SK-N-SH (cell line): ENCODE data around the gene USH1C. TPM values are rescaled to one million over a fixed set of nuclear protein-coding genes. Genes with fewer than 3 reads are reported as not detected.

Experiments
- CTCF ChIA-PET: fragments of 300-600, 350-600 bp; formaldehyde crosslinking; extraction: SDS; loops from one replicate; lab custom pipeline; 2021; lab: Yijun Ruan, JAX
- POLR2A ChIA-PET: fragments of 350-600 bp; sonication (Branson Sonifier 250); formaldehyde crosslinking; extraction: SDS; loops from one replicate; lab custom pipeline; 2020; ENCODE audit warnings: antibody characterized with exemption, inconsistent platforms; lab: Yijun Ruan, JAX
- DNase-seq: peaks from one replicate; pipeline ENCODE4 v3.0.0; 2012
- H2AFZ ChIP-seq: fragments of 200-600 bp; sonication (generic); 2 replicates; pipeline ENCODE4 v1.8.1; 2016; ENCODE audit warnings: antibody characterized with exemption, mild to moderate bottlenecking, low read depth
- H3F3A ChIP-seq: fragments of 200-600 bp; sonication (generic); replicated peaks from 2 replicates; pipeline ENCODE3; 2016; ENCODE audit warnings: antibody characterized with exemption, mild to moderate bottlenecking; ENCODE audit not compliant: insufficient read depth
- H3K27ac ChIP-seq, 2 experiments: fragments of 200-500 bp in 1 of 2; fragments of 200-600 bp in 1 of 2; sonication (Bioruptor generic) in 1 of 2; sonication (generic), shearing (Covaris generic) in 1 of 2; 2 replicates each; pipeline versions ENCODE4 v1.5.1 to v1.6.1; 2014 to 2016; ENCODE audit warnings: low read depth in 2 of 2, inconsistent platforms in 1 of 2, low read length in 1 of 2, mild to moderate bottlenecking in 1 of 2, mixed read lengths in 1 of 2
- H3K27me3 ChIP-seq: fragments of 200-600 bp; sonication (generic), shearing (Covaris generic); 2 replicates; pipeline ENCODE4 v1.6.1; 2016; ENCODE audit warnings: mixed run types; ENCODE audit not compliant: insufficient read depth
- H3K36me3 ChIP-seq, 2 experiments: fragments of 200-500 bp in 1 of 2; fragments of 200-600 bp in 1 of 2; sonication (Bioruptor generic) in 1 of 2; sonication (generic) in 1 of 2; replicated peaks in 1 of 2; 2 replicates each; pipeline versions ENCODE3 to v1.5.1; 2014 to 2016; ENCODE audit warnings: low read length in 1 of 2, mild to moderate bottlenecking in 1 of 2; ENCODE audit not compliant: insufficient read depth in 2 of 2, control insufficient read depth in 1 of 2
- H3K4me1 ChIP-seq, 2 experiments: fragments of 200-500 bp in 1 of 2; fragments of 200-600 bp in 1 of 2; sonication (Bioruptor generic) in 1 of 2; sonication (generic), shearing (Covaris generic) in 1 of 2; 2 replicates each; pipeline versions ENCODE4 v1.5.1 to v1.6.1; 2014 to 2016; ENCODE audit warnings: low read depth in 1 of 2, low read length in 1 of 2, mixed run types in 1 of 2; ENCODE audit not compliant: insufficient read depth in 2 of 2, control insufficient read depth in 1 of 2
- H3K4me2 ChIP-seq: fragments of 200-600 bp; sonication (generic), shearing (Covaris generic); 2 replicates; pipeline ENCODE4 v1.6.1; 2017; ENCODE audit warnings: mixed run types
- H3K4me3 ChIP-seq, 2 experiments: fragments of 200-500 bp in 1 of 2; fragments of 200-600 bp in 1 of 2; sonication (Bioruptor generic) in 1 of 2; sonication (generic), shearing (Covaris generic) in 1 of 2; 2 replicates each; pipeline versions ENCODE4 v1.5.1 to v1.8.1; 2014 to 2016; ENCODE audit warnings: low read depth in 2 of 2, inconsistent platforms in 1 of 2, low read length in 1 of 2, mild to moderate bottlenecking in 1 of 2, mixed read lengths in 1 of 2, moderate library complexity in 1 of 2
- H3K79me2 ChIP-seq: fragments of 200-600 bp; sonication (generic); 2 replicates; pipeline ENCODE4 v1.8.1; 2017; ENCODE audit warnings: mild to moderate bottlenecking; ENCODE audit not compliant: insufficient read depth
- H3K9ac ChIP-seq: fragments of 200-600 bp; sonication (generic); 2 replicates; pipeline ENCODE4 v1.6.1; 2017; ENCODE audit warnings: mixed run types
- H3K9me2 ChIP-seq: fragments of 200-600 bp; sonication (generic); 2 replicates; pipeline ENCODE4 v1.6.1; 2017; ENCODE audit warnings: mixed run types
- H3K9me3 ChIP-seq: fragments of 200-600 bp; sonication (generic); 2 replicates; pipeline ENCODE4 v1.6.1; 2017; ENCODE audit warnings: mixed run types, mild to moderate bottlenecking, moderate library complexity
- H4K20me1 ChIP-seq: fragments of 200-600 bp; sonication (generic); 2 replicates; pipeline ENCODE4 v1.6.1; 2017; ENCODE audit warnings: mild to moderate bottlenecking, mixed run types; ENCODE audit not compliant: insufficient read depth
- ELF1 ChIP-seq: IDR thresholded peaks from 2 replicates; pipeline ENCODE4 v1.4.0; 2012
- FOXJ3 ChIP-seq: sonication (generic); formaldehyde crosslinking; IDR thresholded peaks from 2 replicates; pipeline ENCODE4 v1.5.1; 2020; ENCODE audit warnings: mild to moderate bottlenecking, missing genetic modification reagents
- FOXM1 ChIP-seq: IDR thresholded peaks from 2 replicates; pipeline ENCODE4 v1.4.0; 2012; ENCODE audit warnings: low read depth, mild to moderate bottlenecking
- MEF2A ChIP-seq: IDR thresholded peaks from 2 replicates; pipeline ENCODE4 v1.4.0; 2012; ENCODE audit warnings: low read depth, borderline replicate concordance
- RAD21 ChIP-seq: IDR thresholded peaks from 2 replicates; pipeline ENCODE4 v1.6.1; 2012; ENCODE audit warnings: mild to moderate bottlenecking, low read length
- SIN3A ChIP-seq: IDR thresholded peaks from 2 replicates; pipeline ENCODE4 v1.6.1; 2012; ENCODE audit warnings: low read depth, mild to moderate bottlenecking, low read length, moderate library complexity, borderline replicate concordance
- TCF12 ChIP-seq: IDR thresholded peaks from 2 replicates; pipeline ENCODE4 v1.4.0; 2012
- WGBS: methylation state at CpG from one replicate; pipeline ENCODE4 v1.1.6; 2017; ENCODE audit warnings: low lambda C conversion rate; 5-methylcytosine and 5-hydroxymethylcytosine counted together
- polyA plus RNA-seq, 3 experiments: library from polyadenylated mRNA; depleted of rRNA; stranded (reverse); fragments of >200 nt; gene quantifications; 2 replicates each; pipeline ENCODE4 v1.2.3, GENCODE V29; 2012
- TF ChIP-seq, protein P1 (sequence below): fragments of 200-600 bp; sonication (generic); IDR thresholded peaks from 2 replicates; pipeline ENCODE4 v1.6.1; 2017; ENCODE audit warnings: antibody characterized with exemption, mild to moderate bottlenecking, moderate library complexity
- TF ChIP-seq, protein P2 (sequence below): IDR thresholded peaks from 2 replicates; pipeline ENCODE4 v1.4.0; 2012; ENCODE audit warnings: low read depth, borderline replicate concordance
- TF ChIP-seq, protein P3 (sequence below): IDR thresholded peaks from 2 replicates; pipeline ENCODE4 v1.6.1; 2012; ENCODE audit warnings: mild to moderate bottlenecking, low read depth, low read length, moderate library complexity
- TF ChIP-seq, protein P4 (sequence below): IDR thresholded peaks from 2 replicates; pipeline ENCODE4; 2012
- TF ChIP-seq, protein P5 (sequence below): IDR thresholded peaks from 2 replicates; pipeline ENCODE4 v1.4.0; 2012; ENCODE audit warnings: low read depth

Gene USH1C
- polyA plus RNA-seq, 1 of the 3 experiments (the other 2 are of a cell fraction): not detected

DNA sequence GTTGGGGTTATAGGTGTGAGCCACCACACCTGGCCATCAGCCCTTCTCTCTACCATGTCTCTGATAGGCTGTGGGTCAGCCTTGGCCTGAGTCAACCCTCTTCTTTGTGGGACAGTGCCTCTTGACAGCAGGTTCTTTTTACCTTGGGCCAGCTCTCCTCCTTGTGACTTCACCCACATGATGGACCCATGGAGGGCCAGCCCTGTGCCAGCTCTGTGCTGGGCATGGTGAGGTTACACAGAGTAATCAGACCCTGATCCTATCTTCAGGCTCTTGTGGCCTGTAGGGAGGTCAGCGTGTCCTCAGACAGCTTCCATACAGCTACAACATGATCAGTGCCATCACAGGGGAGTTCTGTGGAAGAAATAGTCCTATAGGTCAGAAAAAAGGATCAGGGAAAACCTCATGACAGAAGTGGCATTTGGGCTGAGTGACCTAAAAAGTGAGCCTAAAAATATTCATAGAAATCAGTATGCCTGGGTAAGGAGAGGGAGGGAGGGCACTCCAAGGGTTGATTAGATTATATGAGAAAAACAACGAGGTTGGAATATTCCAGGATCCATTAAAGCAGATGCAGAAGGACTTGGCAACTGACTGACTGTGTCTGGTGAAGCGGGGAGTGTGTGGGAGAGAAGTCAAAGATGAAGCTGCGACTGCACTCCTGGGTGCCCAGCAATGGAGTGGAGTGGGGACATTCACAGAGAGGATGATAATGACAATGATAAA is 19.9 kb upstream of the USH1C start (continued):
- TF ChIP-seq, protein P1, sequence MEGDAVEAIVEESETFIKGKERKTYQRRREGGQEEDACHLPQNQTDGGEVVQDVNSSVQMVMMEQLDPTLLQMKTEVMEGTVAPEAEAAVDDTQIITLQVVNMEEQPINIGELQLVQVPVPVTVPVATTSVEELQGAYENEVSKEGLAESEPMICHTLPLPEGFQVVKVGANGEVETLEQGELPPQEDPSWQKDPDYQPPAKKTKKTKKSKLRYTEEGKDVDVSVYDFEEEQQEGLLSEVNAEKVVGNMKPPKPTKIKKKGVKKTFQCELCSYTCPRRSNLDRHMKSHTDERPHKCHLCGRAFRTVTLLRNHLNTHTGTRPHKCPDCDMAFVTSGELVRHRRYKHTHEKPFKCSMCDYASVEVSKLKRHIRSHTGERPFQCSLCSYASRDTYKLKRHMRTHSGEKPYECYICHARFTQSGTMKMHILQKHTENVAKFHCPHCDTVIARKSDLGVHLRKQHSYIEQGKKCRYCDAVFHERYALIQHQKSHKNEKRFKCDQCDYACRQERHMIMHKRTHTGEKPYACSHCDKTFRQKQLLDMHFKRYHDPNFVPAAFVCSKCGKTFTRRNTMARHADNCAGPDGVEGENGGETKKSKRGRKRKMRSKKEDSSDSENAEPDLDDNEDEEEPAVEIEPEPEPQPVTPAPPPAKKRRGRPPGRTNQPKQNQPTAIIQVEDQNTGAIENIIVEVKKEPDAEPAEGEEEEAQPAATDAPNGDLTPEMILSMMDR: no peak

DNA sequence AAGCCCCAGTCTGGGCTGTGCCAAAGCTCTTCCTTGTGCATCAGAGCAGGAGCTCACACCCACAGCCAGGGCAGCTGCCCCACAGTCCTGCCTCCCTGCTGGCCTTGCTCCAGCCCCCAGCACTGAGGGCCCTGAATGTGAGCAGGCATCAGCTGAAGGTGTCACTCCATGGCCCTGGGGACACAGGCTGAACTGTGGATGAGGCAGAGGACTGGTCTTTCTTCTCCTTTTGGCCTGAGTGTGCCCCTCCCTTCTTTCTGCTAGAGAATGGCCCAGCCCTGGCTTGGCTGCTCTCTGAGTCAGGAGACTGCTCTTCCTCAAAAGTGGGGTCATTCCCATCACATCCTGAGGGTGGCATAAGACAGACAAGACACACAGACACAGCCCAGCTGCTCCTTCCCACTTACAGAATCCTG is 19.0 kb upstream of the USH1C start:
- Histone ChIP-seq H3K4me3 (no peak overlapping the region), H2AFZ (no peak overlapping the region), H3K4me2 (no peak overlapping the region)
- TF ChIP-seq RAD21: no peak
- TF ChIP-seq, protein P2, sequence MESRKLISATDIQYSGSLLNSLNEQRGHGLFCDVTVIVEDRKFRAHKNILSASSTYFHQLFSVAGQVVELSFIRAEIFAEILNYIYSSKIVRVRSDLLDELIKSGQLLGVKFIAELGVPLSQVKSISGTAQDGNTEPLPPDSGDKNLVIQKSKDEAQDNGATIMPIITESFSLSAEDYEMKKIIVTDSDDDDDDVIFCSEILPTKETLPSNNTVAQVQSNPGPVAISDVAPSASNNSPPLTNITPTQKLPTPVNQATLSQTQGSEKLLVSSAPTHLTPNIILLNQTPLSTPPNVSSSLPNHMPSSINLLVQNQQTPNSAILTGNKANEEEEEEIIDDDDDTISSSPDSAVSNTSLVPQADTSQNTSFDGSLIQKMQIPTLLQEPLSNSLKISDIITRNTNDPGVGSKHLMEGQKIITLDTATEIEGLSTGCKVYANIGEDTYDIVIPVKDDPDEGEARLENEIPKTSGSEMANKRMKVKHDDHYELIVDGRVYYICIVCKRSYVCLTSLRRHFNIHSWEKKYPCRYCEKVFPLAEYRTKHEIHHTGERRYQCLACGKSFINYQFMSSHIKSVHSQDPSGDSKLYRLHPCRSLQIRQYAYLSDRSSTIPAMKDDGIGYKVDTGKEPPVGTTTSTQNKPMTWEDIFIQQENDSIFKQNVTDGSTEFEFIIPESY: no peak
- TF ChIP-seq, all 33 proteins: peak for 0
- ChIA-PET POLR2A (interaction anchor here (0.6 kb wide), 2 partner anchors 148 to 1882 kb away, joined by 3 to 4 read pairs; no protein-coding TSS in a partner anchor), CTCF (interaction anchor here (1.1 to 1.6 kb wide), 3 partner anchors 35 to 168 kb away, joined by 3 to 5 read pairs (median 3); no protein-coding TSS in a partner anchor)
- H3K9me3 ChIP-seq: no peaks in the 10 kb centered on the region
- H3K9me2 ChIP-seq: no peaks in the 10 kb centered on the region
- H3K79me2 ChIP-seq: no peaks in the 10 kb centered on the region
- peaks cover 0 to 5% of the 10 kb centered on the region in 2 experiments; a peak in 1 of 4 replicates for H3K4me1 ChIP-seq
- H4K20me1 ChIP-seq: no peaks in the 10 kb centered on the region
- H3K27ac ChIP-seq: no peak overlapping the region
- H3K36me3 ChIP-seq: no peaks in the 10 kb centered on the region
- H3F3A ChIP-seq: no peaks in the 10 kb centered on the region
- no peak overlapping the region for H3K9ac ChIP-seq
- no peaks in the 10 kb centered on the region for H3K27me3 ChIP-seq
- DNase-seq: no peak

DNA sequence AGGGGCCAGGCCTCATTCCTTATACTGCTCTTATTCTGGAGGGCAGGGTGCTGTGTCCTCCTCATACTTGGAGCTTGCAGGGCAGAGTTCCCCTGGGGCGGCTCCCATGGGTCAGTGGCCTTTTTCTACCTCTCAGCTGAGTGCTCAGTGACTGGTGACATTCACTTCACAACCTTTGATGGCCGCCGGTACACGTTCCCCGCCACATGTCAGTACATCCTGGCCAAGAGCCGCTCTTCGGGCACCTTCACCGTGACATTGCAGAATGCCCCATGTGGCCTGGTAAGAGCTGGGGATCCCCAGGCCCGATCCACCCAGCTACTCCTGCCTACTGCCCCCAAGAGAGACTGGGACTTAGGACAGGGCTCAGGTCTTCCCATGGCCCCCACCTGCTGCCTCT is 17.3 kb upstream of the USH1C start:
- Histone ChIP-seq H3K27me3 (no peaks in the 10 kb centered on the region), H3K9me3 (no peaks in the 10 kb centered on the region), H3K36me3 (no peaks in the 10 kb centered on the region), H3K4me1 (peaks cover 0 to 5% of the 10 kb centered on the region in 2 experiments; a peak in 1 of 4 replicates), H2AFZ (no peak overlapping the region), H3K79me2 (no peaks in the 10 kb centered on the region), H3K4me2 (no peak overlapping the region), H3K9ac (no peak overlapping the region), H3K9me2 (no peaks in the 10 kb centered on the region), H3F3A (no peaks in the 10 kb centered on the region), H4K20me1 (no peaks in the 10 kb centered on the region), H3K4me3 (no peak overlapping the region), H3K27ac (no peak overlapping the region)
- ChIA-PET POLR2A (no interaction called here), CTCF (interaction anchor here (0.6 kb wide), 1 partner anchor 159 kb away, joined by 3 read pairs; no protein-coding TSS in a partner anchor)
- DNase-seq: no peak
- 77% methylated on average over 9 of the region's 9 CpGs for WGBS
- TF ChIP-seq, protein P3, sequence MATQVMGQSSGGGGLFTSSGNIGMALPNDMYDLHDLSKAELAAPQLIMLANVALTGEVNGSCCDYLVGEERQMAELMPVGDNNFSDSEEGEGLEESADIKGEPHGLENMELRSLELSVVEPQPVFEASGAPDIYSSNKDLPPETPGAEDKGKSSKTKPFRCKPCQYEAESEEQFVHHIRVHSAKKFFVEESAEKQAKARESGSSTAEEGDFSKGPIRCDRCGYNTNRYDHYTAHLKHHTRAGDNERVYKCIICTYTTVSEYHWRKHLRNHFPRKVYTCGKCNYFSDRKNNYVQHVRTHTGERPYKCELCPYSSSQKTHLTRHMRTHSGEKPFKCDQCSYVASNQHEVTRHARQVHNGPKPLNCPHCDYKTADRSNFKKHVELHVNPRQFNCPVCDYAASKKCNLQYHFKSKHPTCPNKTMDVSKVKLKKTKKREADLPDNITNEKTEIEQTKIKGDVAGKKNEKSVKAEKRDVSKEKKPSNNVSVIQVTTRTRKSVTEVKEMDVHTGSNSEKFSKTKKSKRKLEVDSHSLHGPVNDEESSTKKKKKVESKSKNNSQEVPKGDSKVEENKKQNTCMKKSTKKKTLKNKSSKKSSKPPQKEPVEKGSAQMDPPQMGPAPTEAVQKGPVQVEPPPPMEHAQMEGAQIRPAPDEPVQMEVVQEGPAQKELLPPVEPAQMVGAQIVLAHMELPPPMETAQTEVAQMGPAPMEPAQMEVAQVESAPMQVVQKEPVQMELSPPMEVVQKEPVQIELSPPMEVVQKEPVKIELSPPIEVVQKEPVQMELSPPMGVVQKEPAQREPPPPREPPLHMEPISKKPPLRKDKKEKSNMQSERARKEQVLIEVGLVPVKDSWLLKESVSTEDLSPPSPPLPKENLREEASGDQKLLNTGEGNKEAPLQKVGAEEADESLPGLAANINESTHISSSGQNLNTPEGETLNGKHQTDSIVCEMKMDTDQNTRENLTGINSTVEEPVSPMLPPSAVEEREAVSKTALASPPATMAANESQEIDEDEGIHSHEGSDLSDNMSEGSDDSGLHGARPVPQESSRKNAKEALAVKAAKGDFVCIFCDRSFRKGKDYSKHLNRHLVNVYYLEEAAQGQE: no peak
- TF ChIP-seq TCF12: no peak
- TF ChIP-seq, protein P4, sequence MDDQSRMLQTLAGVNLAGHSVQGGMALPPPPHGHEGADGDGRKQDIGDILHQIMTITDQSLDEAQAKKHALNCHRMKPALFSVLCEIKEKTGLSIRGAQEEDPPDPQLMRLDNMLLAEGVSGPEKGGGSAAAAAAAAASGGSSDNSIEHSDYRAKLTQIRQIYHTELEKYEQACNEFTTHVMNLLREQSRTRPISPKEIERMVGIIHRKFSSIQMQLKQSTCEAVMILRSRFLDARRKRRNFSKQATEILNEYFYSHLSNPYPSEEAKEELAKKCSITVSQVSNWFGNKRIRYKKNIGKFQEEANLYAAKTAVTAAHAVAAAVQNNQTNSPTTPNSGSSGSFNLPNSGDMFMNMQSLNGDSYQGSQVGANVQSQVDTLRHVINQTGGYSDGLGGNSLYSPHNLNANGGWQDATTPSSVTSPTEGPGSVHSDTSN: no peak
- TF ChIP-seq, protein P1: no peak
- TF ChIP-seq FOXJ3 (CRISPR knock-in tag): no peak
- no peak for TF ChIP-seq MEF2A
- no peak for TF ChIP-seq ELF1
- TF ChIP-seq SIN3A: no peak
- TF ChIP-seq, protein P5, sequence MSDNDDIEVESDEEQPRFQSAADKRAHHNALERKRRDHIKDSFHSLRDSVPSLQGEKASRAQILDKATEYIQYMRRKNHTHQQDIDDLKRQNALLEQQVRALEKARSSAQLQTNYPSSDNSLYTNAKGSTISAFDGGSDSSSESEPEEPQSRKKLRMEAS: no peak
- TF ChIP-seq FOXM1: no peak
- TF ChIP-seq RAD21: no peak
